Activated CD8-positive, alpha-beta T cell treated with anti-CD3 and anti-CD28 coated beads, Interleukin-2, amount 10 ng/mL, durations not matched to agents 7 days and 5 days (primary cell): Measurements from ENCODE around the gene ZNF320. TPM values are rescaled to one million over a fixed set of nuclear protein-coding genes. Genes with fewer than 3 reads are reported as not detected.
"Not testable (repeated sequence)": the region's sequence is repeated elsewhere in the genome, so short reads cannot be mapped to it uniquely, and the experiment has no call there.

ENCODE experiments used
- ATAC-seq: fragments of 150-1000 bp; cut with Tn5 transposase; one replicate; pipeline ENCODE4 v1.10.0; 2021; ENCODE audit warnings: moderate library complexity
- CTCF ChIA-PET: fragments of 350-600 bp; sonication (Branson Sonifier 250); formaldehyde crosslinking; loops from one replicate; lab custom pipeline; 2021; ENCODE audit warnings: antibody characterized with exemption; lab: Charles Lee
- POLR2A ChIA-PET: fragments of 350-600 bp; sonication (Branson Sonifier 250); formaldehyde crosslinking; loops from one replicate; lab custom pipeline; 2021; ENCODE audit warnings: antibody characterized with exemption; lab: Charles Lee
- DNase-seq: peaks from one replicate; pipeline ENCODE4 v3.0.0-alpha.2; 2020
- H3K27ac Mint-ChIP-seq: one replicate; pipeline ENCODE4 v1.8.0; 2021; ENCODE audit warnings: mild to moderate bottlenecking, mixed read lengths
- H3K27me3 Mint-ChIP-seq: one replicate; pipeline ENCODE4 v1.8.0; 2021; ENCODE audit warnings: low read depth, mixed read lengths
- H3K36me3 Mint-ChIP-seq: one replicate; pipeline ENCODE4 v1.8.0; 2021; ENCODE audit warnings: low read depth, mixed read lengths
- H3K4me1 Mint-ChIP-seq: one replicate; pipeline ENCODE4 v1.8.0; 2021; ENCODE audit warnings: low read depth, mixed read lengths
- H3K4me3 Mint-ChIP-seq: one replicate; pipeline ENCODE4 v1.8.0; 2021; ENCODE audit warnings: mild to moderate bottlenecking, mixed read lengths
- H3K9me3 Mint-ChIP-seq: one replicate; pipeline ENCODE4 v1.8.0; 2022; ENCODE audit warnings: mixed read lengths; ENCODE audit not compliant: insufficient read depth
- total RNA-seq, 2 experiments: library from RNA; stranded (reverse); gene quantifications; one replicate each; pipeline ENCODE4 v1.2.3, GENCODE V29; 2021

ZNF320 gene
- total RNA-seq, 2 experiments from 2014 or later: 7.9 to 10.5 TPM

DNA sequence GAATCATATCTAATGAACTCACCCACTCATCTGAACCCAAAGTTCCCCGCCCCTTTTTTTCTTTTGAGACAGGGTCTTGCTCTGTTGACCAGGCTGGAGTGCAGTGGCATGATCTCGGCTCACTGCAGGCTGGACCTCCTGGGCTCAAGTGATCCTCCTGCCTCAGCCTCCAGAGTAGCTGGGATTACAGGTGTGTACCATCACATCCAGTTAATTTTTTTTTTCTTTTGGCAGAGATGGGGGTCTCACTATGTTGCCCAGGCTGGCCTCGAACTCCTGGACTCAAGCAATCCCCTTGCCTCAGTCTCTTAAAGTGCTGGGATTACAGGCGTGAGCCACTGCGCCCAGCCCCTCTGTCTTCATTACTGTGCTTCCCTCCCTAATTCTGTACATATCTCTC lies 43.5 kb upstream of the ZNF320 start:
- H3K27me3 Mint-ChIP-seq, CTCF ChIA-PET, ATAC-seq, DNase-seq: not testable (repeated sequence)
- H3K4me1 Mint-ChIP-seq: peaks cover 35% of the 10 kb centered on the region
- POLR2A ChIA-PET: interaction anchor here (1.5 kb wide), 1 partner anchor 21 kb away, joined by 3 read pairs; no protein-coding TSS in a partner anchor
- H3K27ac Mint-ChIP-seq: peak overlapping the region; percentile 92
- H3K9me3 Mint-ChIP-seq: peaks cover 12% of the 10 kb centered on the region
- peak overlapping the region; percentile 93 for H3K4me3 Mint-ChIP-seq
- H3K36me3 Mint-ChIP-seq: peaks cover 41% of the 10 kb centered on the region

GRCh38 chr19:52938761-52939160 lies 41.3 kb upstream of the ZNF320 start:
- CTCF ChIA-PET: no interaction called here
- H3K4me1 Mint-ChIP-seq: peaks cover 35% of the 10 kb centered on the region
- H3K27ac Mint-ChIP-seq: no peak overlapping the region
- peaks cover 50% of the 10 kb centered on the region for H3K36me3 Mint-ChIP-seq
- no peak overlapping the region for H3K4me3 Mint-ChIP-seq
- ATAC-seq: no peak
- POLR2A ChIA-PET: no interaction called here
- peaks cover 4% of the 10 kb centered on the region for H3K9me3 Mint-ChIP-seq
- H3K27me3 Mint-ChIP-seq: no peaks in the 10 kb centered on the region
- no peak for DNase-seq

DNA sequence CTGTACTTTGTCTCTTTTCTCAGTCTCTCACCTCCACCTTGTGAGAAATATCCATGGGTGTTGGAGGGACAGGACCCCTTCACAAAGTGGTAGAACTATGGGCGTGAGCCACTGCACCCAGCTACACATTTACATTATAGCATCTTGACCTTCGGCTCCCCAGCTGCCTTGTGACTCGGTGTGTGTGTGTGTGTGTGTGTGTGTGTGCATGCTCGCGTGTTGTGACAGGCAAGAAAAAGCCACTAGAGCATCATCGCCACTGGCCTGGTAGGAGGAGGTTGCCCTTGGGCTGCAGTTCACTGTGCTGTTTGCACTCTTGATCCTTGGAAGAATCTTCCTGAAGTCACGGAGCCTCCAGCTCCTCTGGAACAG lies 39.5 kb upstream of the ZNF320 start:
- POLR2A ChIA-PET: no interaction called here
- ATAC-seq (no peak), DNase-seq (no peak)
- CTCF ChIA-PET: no interaction called here
- no peak overlapping the region for H3K27ac Mint-ChIP-seq
- no peaks in the 10 kb centered on the region for H3K27me3 Mint-ChIP-seq
- H3K4me3 Mint-ChIP-seq: no peak overlapping the region
- H3K9me3 Mint-ChIP-seq: peaks cover 8% of the 10 kb centered on the region
- peaks cover 64% of the 10 kb centered on the region for H3K36me3 Mint-ChIP-seq
- H3K4me1 Mint-ChIP-seq: peaks cover 34% of the 10 kb centered on the region

DNA sequence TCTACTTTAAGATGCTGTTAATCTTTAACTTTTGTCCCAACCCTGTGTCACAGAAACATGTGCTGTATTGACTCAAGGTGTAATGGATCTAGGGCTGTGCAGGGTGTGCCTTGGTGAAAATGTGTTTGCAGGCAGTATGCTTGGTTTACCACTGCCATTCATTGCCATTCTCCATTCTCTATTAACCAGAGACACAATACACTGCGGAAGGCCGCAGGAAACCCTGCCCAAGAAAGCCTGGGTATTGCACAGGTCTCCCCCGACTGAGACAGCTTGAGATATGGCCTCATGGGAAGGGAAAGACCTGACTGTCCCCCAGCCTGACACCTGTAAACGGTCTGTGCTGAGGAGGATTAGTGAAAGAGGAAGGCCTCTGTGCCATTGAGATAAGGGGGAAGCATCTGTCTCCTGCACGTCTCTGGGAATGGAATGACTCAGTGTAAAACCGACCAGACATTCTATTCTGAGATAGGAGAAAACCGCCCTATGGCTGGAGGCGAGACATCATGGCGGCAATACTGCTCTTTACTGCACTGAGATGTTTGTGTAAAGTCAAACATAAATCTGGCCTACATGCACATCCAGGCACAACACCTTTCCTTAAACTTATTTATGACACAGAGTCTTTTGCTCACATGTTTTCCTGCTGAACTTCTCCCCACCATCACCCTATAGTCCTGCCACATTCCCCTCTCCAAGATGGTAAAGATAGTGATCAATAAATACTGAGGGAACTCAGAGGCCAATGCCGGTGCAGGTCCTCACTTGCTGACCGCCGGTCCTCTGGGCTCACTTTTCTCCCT lies 38.9 kb upstream of the ZNF320 start:
- Mint-ChIP-seq H3K27ac (no peak overlapping the region), H3K4me3 (no peak overlapping the region), H3K36me3 (peaks cover 63% of the 10 kb centered on the region), H3K9me3 (peaks cover 8% of the 10 kb centered on the region), H3K4me1 (peaks cover 28% of the 10 kb centered on the region), H3K27me3 (no peaks in the 10 kb centered on the region)
- ChIA-PET POLR2A (no interaction called here), CTCF (no interaction called here)
- DNase-seq (no peak), ATAC-seq (no peak)

DNA sequence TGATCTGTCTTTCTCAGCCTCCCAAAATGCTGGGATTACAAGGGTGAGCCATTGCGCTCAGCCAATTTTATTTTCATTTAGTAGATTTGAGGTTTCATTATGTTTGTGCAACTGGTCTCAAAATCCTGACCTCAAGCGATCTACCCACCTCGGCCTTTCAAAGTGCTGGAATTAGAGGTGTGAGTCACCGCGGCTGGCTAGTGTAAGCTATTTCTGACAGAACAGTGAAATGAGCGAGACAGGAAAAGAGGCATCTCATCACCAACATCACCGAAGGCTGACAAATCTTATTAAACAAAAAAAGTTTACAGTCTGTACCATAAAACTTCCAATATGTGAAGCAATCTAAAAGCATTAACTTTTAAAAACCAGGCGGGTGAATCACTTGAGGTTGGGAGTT lies 38.0 kb upstream of the ZNF320 start:
- H3K4me1 Mint-ChIP-seq: peaks cover 19% of the 10 kb centered on the region
- H3K27me3 Mint-ChIP-seq: no peaks in the 10 kb centered on the region
- no peak overlapping the region for H3K4me3 Mint-ChIP-seq
- H3K9me3 Mint-ChIP-seq: peaks cover 8% of the 10 kb centered on the region
- no peak for DNase-seq
- peaks cover 58% of the 10 kb centered on the region for H3K36me3 Mint-ChIP-seq
- CTCF ChIA-PET: no interaction called here
- POLR2A ChIA-PET: no interaction called here
- H3K27ac Mint-ChIP-seq: no peak overlapping the region
- no peak for ATAC-seq

DNA sequence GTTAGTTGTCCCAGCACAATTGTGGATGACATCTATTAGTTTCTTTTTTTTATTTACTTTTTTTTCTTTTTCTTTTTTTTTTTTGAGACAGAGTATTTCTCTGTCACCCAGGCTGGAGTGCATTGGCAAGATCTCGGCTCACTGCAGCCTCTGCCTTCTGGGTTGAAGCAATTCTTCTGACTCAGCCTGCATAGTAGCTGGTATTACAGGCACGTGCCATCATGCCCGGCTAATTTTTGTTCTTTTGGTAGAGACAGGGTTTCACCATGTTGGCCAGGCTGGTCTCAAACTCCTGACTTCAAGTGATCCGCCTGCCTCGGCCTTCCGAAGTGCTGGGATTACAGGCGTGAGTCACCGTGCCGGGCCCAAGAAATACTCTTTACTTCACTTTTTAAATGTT lies 27.2 kb upstream of the ZNF320 start:
- ATAC-seq, POLR2A ChIA-PET, H3K9me3 Mint-ChIP-seq, CTCF ChIA-PET, DNase-seq, H3K27ac Mint-ChIP-seq, H3K4me3 Mint-ChIP-seq, H3K27me3 Mint-ChIP-seq: not testable (repeated sequence)
- H3K4me1 Mint-ChIP-seq: peaks cover 34% of the 10 kb centered on the region
- peaks cover 44% of the 10 kb centered on the region for H3K36me3 Mint-ChIP-seq

- no peaks in the 10 kb centered on the region for H3K27me3 Mint-ChIP-seq
- CTCF ChIA-PET: no interaction called here
Measured at GRCh38 chr19:52923778-52924593, 26.6 kb upstream of the ZNF320 start.

GRCh38 chr19:52922841-52923777 lies 25.7 kb upstream of the ZNF320 start, which contains the start of gene ZNF888:
ZNF888 (minus strand) TSS chr19:52923428; CDS start chr19:52917873, 5,555 bp downstream.
- ChIA-PET POLR2A (interaction anchor here (0.6 to 1.0 kb wide), 2 partner anchors 31 to 235 kb away, joined by 3 read pairs; no protein-coding TSS in a partner anchor), CTCF (no interaction called here)
- H3K9me3 Mint-ChIP-seq: no peaks in the 10 kb centered on the region
- peaks cover 30% of the 10 kb centered on the region for H3K36me3 Mint-ChIP-seq
- H3K27me3 Mint-ChIP-seq: no peaks in the 10 kb centered on the region
- H3K4me1 Mint-ChIP-seq: peaks cover 34% of the 10 kb centered on the region
- H3K4me3 Mint-ChIP-seq: peak within 1 kb of the TSS; percentile 95
- ATAC-seq (peak; percentile 99), DNase-seq (peak; percentile 93)
- H3K27ac Mint-ChIP-seq: peak within 1 kb of the TSS; percentile 96

More at GRCh38 chr19:52923778-52924593, 26.6 kb upstream of the ZNF320 start:
- Mint-ChIP-seq H3K4me1 (peaks cover 34% of the 10 kb centered on the region), H3K36me3 (peaks cover 37% of the 10 kb centered on the region), H3K27ac (peak overlapping the region; percentile 96), H3K4me3 (peak overlapping the region; percentile 95), H3K9me3 (no peaks in the 10 kb centered on the region)
- ATAC-seq: no peak
- POLR2A ChIA-PET: interaction anchor here (0.7 kb wide), 1 partner anchor 745 kb away, joined by 4 read pairs; no protein-coding TSS in a partner anchor
- DNase-seq: no peak

- ChIA-PET POLR2A (no interaction called here), CTCF (no interaction called here)
- Mint-ChIP-seq H3K36me3 (peaks cover 62% of the 10 kb centered on the region), H3K27me3 (no peaks in the 10 kb centered on the region), H3K4me1 (peaks cover 16% of the 10 kb centered on the region), H3K27ac (no peak overlapping the region), H3K4me3 (no peak overlapping the region), H3K9me3 (peaks cover 5% of the 10 kb centered on the region)
- ATAC-seq (no peak), DNase-seq (no peak)
Measured at GRCh38 chr19:52917531-52917930, 20.1 kb upstream of the ZNF320 start.

DNA sequence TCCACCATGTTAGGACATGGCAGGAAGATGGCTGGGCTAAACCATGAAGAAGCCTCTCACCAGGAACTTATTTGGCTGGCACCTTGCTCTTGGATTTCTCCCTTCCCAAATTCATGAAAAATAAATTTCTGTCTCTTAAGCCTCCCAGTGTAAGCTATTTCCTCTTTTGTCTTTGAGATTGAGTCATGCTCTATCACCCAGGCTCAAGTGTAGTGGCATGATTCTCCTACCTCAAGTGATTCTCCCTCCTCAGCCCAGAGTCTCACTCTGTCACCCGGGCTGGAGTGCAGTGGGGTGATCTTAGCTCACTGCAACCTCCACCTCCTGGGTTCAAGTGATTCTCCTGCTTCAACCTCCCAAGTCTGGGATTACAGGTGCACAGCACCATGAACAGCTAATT lies 13.2 kb upstream of the ZNF320 start:
- Mint-ChIP-seq H3K27me3 (no peaks in the 10 kb centered on the region), H3K4me1 (no peaks in the 10 kb centered on the region), H3K36me3 (peaks cover 74% of the 10 kb centered on the region), H3K27ac (no peak overlapping the region), H3K4me3 (no peak overlapping the region), H3K9me3 (peaks cover 32% of the 10 kb centered on the region)
- CTCF ChIA-PET: no interaction called here
- ATAC-seq (no peak), DNase-seq (no peak)
- POLR2A ChIA-PET: interaction anchor here (0.9 kb wide), 1 partner anchor 13 kb away, joined by 3 read pairs; no protein-coding TSS in a partner anchor
